Colonic mucosa (tissue), 4 donors: ENCODE results near the gene SLC39A6. TPM values are rescaled to one million over a fixed set of nuclear protein-coding genes. Genes with fewer than 3 reads are reported as not detected.

Experiments used
- DNase-seq: peaks from one replicate; pipeline ENCODE4 v3.0.0-alpha.2; 2020
- H3K27ac ChIP-seq: fragments of 200-600 bp; one replicate; pipeline ENCODE4 v1.8.0; 2021
- H3K27me3 ChIP-seq: fragments of 200-600 bp; one replicate; pipeline ENCODE4 v1.8.0; 2021
- H3K36me3 ChIP-seq: fragments of 200-600 bp; one replicate; pipeline ENCODE4 v1.8.0; 2021
- H3K4me1 ChIP-seq: fragments of 200-600 bp; one replicate; pipeline ENCODE4 v1.8.0; 2021; ENCODE audit warnings: mild to moderate bottlenecking
- H3K4me3 ChIP-seq: fragments of 200-600 bp; one replicate; pipeline ENCODE4 v1.8.0; 2021
- H3K9ac ChIP-seq, 2 donors: one replicate each; pipeline ENCODE4 v1.7.0; 2013; ENCODE audit warnings: control low read depth in 2 of 2, low read depth in 2 of 2, low read length in 2 of 2
- H3K9me3 ChIP-seq: fragments of 200-600 bp; one replicate; pipeline ENCODE4 v1.8.0; 2021
- CTCF ChIP-seq: fragments of 200-600 bp; IDR thresholded peaks from one replicate; pipeline ENCODE4 v1.8.0; 2022; ENCODE audit warnings: antibody characterized with exemption, mild to moderate bottlenecking
- intact Hi-C: fragments of 100-400 bp; cut with DNase I; formaldehyde crosslinking; loops from one replicate; pipeline ENCODE4 v1.14.1; 2022
- total RNA-seq, 2 donors: library from RNA; stranded (reverse); fragmentation: NEBNext Ultra II Directional in 1 of 2; extraction: Animal tissue kit (Norgen Biotek cat#: 25700) in 1 of 2; gene quantifications; one replicate each; pipeline ENCODE4 v1.2.1, GENCODE V29; 2021
- donor health status: healthy.
- donor health status: DM: no; HTN: no; CAD: no.
- donor health status: DM: no; HTN: no; CAD: no.

SLC39A6 gene
- total RNA-seq, 2 donors from 2014 or later = 9.9 to 15.3 TPM

DNA sequence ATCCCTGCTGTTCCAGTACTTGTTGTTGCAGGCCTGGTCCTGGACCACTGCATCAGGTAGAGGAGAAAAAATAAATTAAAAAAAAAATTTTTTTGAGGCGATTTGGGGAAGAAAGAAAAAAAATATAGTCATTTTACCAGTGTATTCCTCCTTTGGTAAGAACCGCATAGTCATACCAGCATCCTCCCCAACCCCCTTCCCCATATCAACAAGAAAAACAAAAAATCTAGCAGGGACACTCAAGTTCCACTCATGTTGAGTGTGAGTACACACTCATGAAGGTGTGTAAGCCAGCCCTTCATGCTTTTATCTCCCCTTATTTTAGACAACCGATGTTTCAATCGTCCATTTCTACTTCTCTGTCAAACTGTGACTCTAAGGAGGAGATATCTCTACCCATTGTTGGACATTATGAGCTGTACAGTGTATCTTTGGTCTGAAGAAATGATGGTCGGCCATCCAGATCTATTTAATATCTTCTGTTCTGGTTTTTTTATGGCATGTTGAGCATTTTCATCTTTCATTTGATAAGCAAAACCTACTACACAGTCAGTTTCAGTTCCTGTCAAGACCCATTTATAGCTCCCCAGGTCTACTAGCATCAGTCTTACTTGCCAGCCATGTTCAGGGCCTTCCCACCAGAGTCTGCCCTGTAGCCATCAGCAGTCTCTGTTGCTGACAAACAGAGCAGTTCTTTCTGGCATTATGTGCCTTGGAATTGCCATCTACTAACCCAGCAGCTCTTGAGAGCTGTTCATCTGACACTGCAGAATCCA lies 20.6 kb upstream of the SLC39A6 start:
- Histone ChIP-seq H3K9ac (no peak overlapping the region), H3K4me3 (no peak overlapping the region), H3K27ac (no peak overlapping the region), H3K4me1 (no peaks in the 10 kb centered on the region), H3K36me3 (peaks cover 10% of the 10 kb centered on the region), H3K27me3 (no peaks in the 10 kb centered on the region), H3K9me3 (no peaks in the 10 kb centered on the region)
- no peak for DNase-seq
- no peak for TF ChIP-seq CTCF
- intact Hi-C loops = no loop called here

GRCh38 chr18:36143391-36143790 lies 14.3 kb upstream of the SLC39A6 start:
- no peak for TF ChIP-seq CTCF
- Histone ChIP-seq H3K36me3 (peaks cover 20% of the 10 kb centered on the region), H3K27me3 (no peaks in the 10 kb centered on the region), H3K27ac (no peak overlapping the region), H3K9ac (no peak overlapping the region), H3K4me1 (no peaks in the 10 kb centered on the region), H3K4me3 (no peak overlapping the region), H3K9me3 (no peaks in the 10 kb centered on the region)
- no peak for DNase-seq
- intact Hi-C loops = no loop called here

GRCh38 chr18:36142751-36143150 lies 13.6 kb upstream of the SLC39A6 start:
- Histone ChIP-seq H3K36me3 (peaks cover 22% of the 10 kb centered on the region), H3K4me3 (no peak overlapping the region), H3K9me3 (no peaks in the 10 kb centered on the region), H3K4me1 (no peaks in the 10 kb centered on the region), H3K9ac (no peak overlapping the region), H3K27ac (no peak overlapping the region), H3K27me3 (no peaks in the 10 kb centered on the region)
- TF ChIP-seq CTCF = no peak
- DNase-seq = no peak
- intact Hi-C loops = no loop called here

DNA sequence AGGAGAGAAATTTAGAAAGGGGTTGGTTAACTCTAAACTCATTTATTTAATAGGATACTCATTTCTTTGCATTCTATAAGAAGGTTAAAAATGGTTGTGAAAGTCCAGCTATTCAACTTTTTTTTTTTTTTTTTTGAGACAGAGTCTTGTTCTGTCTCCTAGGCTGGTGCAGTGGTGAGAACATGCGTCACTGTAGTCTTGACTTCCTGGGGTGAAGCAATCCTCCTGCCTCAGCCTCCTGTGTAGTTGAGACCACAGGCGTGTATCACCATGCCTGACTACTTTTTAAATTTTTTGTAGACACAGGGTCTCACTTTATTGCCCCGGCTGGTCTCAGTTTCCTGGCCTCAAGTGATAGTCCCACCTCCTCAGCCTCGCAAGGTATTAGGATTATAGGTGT lies 12.4 kb upstream of the SLC39A6 start:
- H3K9me3 ChIP-seq = no peaks in the 10 kb centered on the region
- intact Hi-C loops = no loop called here
- H3K9ac ChIP-seq = no peak overlapping the region
- H3K4me3 ChIP-seq = no peak overlapping the region
- H3K27me3 ChIP-seq = no peaks in the 10 kb centered on the region
- no peaks in the 10 kb centered on the region for H3K4me1 ChIP-seq
- TF ChIP-seq CTCF = no peak
- DNase-seq = no peak
- H3K27ac ChIP-seq = no peak overlapping the region
- peaks cover 22% of the 10 kb centered on the region for H3K36me3 ChIP-seq

DNA sequence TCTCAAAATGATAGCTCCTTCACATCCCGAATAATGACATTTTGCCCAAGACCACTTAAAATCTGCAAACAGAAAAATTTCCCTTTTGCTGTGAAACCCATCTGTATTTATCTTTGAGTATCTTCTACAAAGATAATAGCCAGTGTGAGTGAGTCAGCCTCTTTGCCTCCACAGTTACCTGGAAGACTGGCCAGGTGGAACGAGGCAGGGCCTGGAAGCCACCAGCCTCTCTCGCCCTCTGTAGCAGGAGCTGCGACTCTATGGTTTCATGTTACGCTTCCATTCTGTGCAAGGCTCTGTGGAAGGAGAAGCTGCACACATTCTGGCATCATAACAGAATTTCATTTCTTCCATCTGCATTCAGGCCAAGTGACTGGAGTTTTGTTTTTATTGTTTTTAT lies 10.1 kb upstream of the SLC39A6 start:
- DNase-seq = no peak
- no peak for TF ChIP-seq CTCF
- H3K36me3 ChIP-seq = peaks cover 14% of the 10 kb centered on the region
- H3K4me3 ChIP-seq = no peak overlapping the region
- H3K9ac ChIP-seq = no peak overlapping the region
- no peak overlapping the region for H3K27ac ChIP-seq
- no peaks in the 10 kb centered on the region for H3K4me1 ChIP-seq
- H3K27me3 ChIP-seq = no peaks in the 10 kb centered on the region
- intact Hi-C loops = no loop called here
- H3K9me3 ChIP-seq = no peaks in the 10 kb centered on the region
